NCI-H1930 (cell line): ENCODE measurements around the gene CARMIL1.
"Not testable (repeated sequence)": the region's sequence is repeated elsewhere in the genome, so short reads cannot be mapped to it uniquely, and the experiment has no call there.

ENCODE experiments used
- DNase-seq, 2 experiments: peaks; one replicate each; lab custom pipeline; 2025; lab: John Stamatoyannopoulos, UW

The CARMIL1 gene

DNA sequence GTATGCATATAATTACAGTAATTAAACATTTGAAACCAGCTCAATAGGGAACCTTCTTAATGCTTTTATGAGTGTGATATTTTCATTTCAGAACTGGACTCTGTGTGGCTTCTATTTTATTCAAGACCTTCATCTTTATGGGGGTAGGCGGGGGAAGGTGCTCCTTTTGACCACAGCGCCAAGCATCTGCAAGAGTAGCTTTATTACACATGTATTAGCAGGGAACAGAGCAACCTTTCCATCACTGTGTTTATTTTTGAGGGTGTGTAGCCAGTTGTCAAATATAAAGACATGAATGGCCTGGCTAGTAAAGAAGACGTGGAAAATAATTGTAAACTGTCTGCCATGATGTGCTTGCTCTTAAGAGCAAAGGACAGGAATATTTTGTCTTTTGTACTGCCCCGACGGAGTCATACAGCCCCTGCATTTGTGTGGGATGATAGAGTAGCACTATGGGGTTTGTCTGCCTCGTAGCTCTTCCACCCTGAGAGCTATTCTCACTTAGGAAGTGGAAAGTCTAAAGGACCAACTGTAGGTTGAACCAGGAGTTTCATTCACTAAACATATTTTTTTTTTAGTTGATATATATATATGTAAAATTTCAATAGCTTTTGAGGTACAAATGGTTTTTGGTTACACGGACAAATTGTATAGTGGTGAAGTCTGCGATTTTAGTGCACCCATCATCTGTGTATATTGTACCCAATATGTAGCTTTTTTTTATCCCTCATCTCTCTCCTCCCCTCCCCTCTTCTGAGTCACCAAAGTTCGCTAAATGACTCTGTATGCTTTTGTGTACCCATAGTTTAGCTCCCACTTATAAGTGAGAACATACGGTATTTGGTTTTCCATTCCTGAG is 91.2 kb downstream of the CARMIL1 start:
- DNase-seq, result peak; percentile 85 to 91

DNA sequence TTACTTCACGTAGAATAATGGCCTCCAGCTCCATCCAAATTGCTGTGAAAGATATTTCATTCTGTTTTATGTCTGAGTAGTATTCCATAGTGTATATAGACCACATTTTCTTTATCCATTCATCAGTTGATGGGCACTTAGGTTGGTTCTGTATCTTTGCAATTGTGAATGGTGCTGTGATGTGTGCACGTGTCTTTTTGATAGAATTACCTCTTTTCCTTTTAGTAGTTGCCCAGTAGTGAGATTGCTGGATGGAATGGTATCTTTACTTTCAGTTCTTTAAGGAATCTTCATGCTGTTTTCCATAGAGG is 91.8 kb downstream of the CARMIL1 start:
- DNase-seq, result no peak

DNA sequence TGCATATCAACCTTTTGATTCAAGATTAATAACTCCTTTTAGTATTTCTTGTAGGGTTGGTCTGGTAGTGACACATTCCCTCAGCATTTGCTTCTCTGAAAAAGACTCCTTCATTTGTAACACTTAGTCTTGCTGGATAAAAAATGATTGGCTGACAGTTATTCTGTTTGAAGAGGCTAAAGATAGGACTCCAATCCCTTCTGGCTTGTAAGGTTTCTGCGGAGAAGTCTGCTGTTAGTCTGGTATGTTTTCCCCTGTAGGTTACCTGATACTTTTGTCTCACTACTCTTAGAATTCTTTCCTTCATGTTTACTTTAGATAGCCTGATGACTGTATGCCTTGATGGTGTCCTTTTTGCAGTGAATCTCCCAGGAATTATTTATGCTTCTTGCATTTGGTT is 96.0 kb downstream of the CARMIL1 start:
- no peak for DNase-seq

DNA sequence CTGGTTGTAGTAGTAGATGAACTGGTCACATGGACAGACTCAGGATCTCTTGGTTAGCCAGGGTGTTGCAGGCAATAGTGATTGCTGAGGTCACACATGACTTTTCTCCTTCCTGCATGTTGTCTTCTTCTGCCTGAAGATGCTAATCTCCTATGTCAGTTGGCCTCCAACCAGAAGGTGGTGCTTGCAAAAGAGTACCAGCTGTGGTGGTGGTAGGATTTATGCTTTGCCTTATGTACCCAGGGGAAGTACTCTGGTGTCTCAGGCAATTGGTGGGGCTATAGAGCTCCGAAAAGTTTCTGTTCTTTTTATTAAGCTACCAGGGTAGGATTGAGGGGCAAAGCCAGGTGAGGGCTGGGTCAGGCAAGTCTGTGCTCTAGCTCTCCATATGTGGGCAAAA is 98.5 kb downstream of the CARMIL1 start:
- DNase-seq, result no peak

DNA sequence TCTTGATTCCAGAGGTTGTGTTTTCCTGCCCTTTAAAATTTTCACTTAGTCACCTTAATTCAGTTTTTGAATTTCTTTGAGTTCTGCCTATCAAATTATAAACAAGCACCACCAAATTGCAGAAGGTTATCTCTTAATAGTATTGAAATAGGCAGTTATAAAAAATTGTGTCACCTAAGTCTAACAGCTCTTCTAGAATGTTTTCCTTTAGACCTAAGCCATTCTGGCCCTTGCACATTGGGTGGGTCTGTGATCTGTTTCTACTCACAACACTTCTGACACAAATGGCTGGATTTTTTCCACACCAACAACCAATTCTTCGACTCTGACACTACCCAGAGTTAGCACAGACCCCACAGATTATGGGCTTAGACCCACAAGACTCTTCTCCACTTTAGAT is 101.9 kb downstream of the CARMIL1 start:
- DNase-seq, result no peak

DNA sequence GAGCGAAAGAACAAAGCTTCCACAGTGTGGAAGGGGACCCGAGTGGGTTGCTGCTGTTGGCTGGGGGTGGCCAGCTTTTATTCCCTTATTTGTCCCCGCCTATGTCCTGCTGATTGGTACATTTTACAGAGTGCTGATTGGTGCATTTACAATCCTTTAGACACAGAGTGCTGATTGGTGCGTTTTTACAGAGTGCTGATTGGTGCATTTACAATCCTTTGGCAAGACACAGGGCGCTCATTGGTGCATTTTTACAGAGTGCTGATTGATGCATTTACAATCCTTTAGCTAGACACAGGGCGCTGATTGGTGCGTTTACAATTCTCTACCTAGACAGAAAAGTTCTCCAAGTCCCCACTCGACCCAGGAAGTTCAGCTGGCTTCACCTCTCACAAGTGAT is 103.3 kb downstream of the CARMIL1 start:
- not testable (repeated sequence) for DNase-seq

DNA sequence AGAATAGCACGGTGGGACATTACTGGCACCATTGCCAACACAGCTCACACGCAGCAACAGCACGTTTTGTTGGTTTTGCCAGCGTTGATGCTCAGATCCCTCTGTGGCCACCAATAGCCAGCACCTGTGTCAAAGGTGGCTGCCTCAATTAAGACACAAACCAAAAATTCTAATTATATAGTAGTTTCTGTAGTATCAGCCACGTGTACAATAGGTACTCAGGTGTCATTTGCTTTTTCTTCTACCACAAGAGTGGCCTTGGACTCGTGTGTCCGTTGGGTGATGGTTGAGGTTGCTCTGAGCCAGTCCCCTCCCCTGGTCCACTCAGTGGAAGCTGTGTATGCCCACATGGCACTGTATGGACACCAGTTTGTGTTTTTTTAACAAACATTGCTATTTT is 105.1 kb downstream of the CARMIL1 start:
- DNase-seq, result no peak

DNA sequence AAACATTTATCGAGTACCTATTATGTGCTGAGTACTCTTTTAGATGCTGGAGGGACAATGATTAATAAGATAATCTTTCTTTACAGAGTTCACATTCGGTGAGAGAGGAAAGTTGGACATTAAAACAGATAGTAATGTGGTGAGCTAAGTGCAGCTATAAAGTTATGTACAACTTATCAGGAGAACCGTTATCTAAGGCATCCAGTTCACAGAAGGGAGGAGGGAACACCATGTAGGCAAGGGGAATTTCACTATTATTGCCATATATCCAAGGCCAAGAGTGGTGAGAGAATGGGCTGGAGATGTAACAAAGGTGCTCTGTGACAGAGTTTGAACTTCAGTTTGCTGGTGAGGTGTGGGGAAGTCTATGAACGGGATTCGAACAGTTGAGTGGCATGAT is 105.8 kb downstream of the CARMIL1 start:
- no peak for DNase-seq

DNA sequence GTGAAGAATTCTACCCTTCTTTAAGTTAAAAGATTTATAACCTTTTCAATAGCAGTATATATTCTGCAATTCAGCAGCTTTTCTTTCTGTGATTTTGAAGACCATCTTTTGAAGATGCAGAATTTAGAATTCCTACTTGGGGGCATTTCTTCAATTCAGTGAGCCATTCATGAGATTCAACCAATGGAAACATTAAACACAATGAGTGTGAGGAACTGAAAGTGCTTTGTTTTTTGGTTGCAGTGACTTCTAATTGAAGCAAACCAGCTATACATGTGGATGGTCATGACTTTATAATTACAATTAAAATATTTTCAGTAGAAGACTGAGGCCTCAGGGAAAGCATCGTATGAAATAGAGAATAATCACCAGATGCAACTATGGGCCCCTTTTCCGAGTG is 108.3 kb downstream of the CARMIL1 start:
- DNase-seq, result no peak

DNA sequence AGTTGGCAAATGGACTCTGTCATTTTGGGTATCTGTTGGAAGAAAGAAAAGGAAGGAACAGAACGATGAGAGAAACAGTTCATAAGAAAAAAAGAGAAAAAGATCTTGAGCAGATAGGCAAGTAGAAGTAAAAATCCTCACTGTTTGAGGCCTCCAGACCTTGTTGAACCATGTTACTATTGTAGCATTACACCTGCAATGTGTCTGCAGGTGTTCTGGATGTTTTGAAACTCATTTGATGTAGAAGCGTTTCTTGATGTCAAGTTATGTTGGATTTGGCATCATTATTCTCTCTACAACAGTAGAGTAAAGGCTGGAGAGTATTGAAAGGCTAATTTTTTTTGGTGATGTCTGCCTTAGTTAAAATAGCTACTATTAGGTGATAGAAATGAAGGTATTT is 108.7 kb downstream of the CARMIL1 start:
- DNase-seq, result no peak

DNA sequence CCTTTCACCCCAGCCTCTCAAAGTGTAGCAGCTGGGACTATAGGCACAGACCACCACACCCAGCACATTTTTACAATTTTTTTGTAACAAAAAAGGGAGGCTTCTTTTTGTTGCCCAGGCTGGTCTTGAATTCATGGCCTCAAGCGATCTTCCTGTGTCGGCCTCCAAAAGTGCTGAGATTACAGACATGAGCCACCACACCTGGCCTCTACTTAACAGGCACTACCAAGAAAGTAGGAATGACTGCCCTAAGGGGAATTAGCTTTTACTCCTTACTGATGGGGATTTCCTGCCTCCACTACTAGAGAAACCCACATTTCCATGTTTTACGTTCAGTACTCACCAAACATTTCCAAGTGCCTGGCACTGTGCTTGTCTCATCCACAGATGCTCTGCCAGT is 109.6 kb downstream of the CARMIL1 start:
- no peak for DNase-seq

DNA sequence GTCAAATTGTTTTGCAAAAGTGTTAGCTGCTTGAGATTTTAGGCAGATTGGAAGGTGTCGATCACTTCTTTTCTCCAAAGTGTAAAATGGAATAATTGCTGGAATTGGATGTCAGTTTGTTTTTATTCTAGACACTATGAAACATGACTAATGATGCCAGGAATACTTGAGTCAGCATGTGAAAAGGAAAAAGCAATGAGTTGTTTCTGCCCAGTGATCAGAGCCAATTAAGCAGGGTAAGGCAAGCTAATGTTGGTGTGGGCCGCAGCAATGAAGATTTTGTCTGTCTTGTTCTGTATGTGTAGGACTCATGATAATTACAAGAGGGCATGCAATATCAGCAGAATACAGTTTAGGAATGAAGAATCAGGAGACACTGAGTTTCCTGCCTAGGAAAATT is 110.3 kb downstream of the CARMIL1 start:
- DNase-seq, result no peak

DNA sequence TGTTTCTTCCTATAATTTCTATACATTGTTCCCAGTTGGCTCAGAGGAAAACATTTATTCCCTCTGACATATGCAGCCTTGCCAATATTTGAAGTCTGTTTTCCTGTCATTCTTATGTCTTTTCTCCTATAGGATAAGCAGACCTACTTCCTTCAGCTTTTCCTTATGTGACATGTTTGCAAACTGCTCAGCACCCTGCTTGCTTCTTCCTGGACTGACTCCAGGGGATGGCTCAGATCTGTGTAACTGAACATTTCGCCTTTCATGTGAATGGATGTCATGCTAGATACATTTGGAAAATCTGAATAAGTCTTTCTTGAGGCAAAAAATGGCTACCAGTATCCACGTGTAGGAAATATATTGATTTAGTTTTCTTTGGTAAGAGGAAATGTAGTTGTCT is 113.2 kb downstream of the CARMIL1 start:
- no peak for DNase-seq

DNA sequence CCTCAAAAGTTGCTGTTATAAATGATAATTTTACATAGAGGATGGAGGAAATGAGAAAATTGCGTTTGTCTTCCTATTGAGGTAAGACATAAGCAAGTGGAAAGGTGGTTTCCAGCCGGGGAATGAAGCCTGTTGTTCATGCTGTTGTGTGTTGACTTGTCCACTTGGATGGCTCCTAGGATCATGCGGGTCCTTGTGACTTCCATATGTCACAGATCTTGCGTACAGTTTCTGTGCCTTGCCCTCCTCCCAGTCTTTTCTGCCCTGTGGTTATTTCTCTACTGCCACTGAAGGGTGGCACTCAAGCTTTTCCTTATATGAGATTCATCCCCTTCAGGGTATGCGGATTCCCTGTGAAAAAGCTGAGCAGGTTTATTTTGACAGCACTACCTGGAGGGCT is 116.6 kb downstream of the CARMIL1 start:
- no peak for DNase-seq

DNA sequence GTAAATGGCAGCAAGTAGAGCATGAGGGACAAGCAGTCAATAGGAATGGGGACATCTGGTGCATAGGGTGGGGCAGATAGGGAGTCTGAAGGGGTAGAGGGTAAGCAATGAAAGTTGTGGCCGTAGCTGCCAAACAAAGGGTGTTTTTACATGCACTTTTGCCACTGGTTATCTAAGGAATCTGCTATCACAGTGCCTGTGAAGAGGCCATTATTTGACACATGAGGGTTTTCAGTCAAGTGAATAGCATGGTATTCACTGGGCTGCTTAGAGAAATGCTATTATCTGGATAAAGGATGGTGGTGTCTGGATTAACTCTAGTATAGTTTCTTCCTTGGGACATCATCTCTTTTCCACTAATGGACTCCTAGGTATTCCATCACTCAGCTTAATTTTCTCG is 118.2 kb downstream of the CARMIL1 start:
- no peak for DNase-seq

DNA sequence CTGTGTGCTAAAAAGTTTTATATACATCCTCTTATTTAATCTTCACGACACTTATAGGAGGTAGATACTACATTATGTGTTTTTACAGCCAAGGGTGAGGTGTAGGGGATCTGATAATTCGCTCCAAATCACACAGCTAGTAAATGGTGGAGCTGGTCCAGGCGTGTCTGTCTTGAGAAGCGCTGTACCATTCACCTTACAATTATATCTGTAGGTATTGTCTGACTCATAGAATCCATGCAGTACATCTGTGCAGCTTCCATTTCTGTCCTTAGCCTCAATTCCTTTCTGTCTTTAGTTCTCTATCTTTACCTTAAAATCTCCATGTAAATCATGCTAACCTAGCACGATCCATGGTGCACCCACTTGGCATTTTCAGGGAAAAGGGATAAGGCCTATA is 120.7 kb downstream of the CARMIL1 start:
- no peak for DNase-seq

DNA sequence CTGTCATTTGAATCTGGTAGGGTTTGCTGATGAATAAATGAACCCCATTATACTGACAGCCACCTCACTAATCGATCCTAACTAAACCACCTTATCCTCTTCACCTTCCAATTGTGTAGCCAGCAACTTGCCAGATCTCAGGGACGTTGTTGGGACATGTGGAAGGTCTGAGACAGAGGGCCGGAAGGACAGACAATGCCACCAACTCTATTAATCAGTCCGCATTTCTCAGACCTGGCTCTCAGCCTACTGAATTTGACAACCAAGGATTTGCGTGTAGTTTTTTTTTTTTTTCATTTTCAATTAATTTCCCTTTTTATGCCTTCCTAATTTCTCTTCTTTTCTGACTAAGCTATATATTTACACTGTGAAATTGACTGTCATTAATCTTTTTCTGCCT is 122.5 kb downstream of the CARMIL1 start:
- DNase-seq, result no peak

DNA sequence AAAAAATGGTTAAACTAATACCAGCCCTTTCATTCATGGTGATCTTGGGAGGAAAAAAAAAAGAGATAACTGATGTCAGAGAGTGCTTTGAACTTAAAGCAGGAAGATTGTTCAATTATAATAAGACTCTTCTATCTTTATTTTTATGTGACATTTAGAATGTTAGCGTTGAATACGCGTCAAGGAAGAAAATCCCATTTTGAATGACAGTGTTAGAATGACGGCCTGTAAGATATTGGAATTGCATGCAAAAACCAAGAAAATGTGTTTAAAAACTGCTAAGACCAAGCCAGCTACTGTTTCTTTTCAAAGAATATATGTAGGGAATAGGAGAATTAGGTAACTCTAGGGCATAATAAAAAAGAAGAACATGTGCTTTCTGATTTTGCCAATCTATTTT is 123.0 kb downstream of the CARMIL1 start:
- no peak for DNase-seq

DNA sequence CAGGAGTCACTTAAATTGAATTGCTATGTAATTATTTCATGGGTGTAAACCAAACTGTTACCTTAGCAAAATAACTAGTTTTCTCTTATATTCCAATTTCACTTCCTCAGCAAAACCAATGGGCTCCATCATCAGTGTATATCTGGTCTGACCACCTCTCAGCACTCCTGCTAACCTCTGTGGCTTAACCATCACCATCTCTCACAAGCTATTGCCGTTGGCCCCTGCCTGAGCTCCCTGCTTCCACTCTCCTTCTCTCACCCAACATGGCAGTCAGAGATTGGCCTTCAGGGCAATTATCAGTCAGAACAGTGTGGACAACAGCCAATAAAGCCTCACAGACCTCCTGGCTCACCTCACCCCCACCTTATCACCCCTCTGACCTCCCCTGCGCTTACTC is 124.0 kb downstream of the CARMIL1 start:
- no peak for DNase-seq

DNA sequence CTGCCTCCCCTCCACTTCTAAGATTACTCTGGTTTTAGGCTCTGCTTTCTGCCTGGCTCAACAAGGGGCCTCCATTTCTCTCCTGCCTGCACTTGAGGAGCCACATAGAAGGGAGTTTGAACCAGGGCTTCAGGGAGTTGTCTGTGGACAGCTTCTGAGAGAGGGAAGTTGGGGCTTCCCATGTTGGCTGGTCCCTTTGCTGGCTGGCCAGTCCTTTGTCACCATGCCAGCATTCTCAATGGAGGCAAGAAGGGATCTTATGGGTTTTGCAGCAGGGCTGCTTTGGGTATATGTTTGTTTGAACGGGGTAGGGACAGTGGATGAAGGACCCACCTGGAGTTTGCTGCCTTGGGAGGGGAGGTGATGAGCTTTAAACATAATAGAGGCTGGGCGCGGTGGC is 124.9 kb downstream of the CARMIL1 start:
- no peak for DNase-seq

DNA sequence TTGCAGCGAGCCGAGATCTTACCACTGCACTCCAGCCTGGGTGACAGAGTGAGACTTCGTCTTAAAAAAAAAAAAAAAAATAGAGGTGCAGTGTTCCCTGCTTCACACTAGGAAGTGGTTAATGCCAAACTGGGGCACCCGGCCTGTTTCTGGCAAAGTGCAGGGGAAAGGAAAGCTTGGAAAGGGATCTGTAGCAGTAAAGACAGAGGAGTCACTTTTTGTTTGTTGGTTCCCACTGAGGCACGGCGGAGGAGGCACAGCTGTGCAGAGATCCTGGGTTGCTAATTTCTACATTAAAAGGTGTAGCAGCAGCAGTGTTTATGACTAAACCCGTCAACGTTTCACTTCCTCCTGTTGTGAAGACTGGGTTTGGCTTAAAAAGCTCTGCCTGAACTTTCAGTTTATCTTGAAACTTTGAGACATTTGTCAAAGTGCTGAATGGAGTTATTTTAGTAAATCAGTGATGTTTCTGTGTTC is 125.6 kb downstream of the CARMIL1 start:
- DNase-seq, result no peak

DNA sequence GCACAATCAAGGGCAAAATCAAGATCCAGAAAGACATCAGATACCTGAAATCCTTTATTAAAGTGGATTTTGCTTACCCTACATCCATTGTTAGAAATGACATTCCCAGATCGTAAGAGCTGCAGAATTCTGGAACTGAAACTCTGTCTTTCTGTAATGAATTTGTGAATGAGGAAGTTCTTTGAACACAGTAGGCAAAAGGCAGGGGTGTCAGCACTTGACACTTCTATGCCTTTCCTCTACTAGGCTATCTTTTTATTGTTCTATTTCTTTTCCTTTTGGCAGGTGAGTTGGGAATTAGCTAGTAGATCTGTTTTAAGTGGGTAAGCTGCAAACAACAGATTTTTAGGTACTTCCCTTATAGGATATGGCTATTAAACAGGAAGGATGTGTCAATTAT is 126.3 kb downstream of the CARMIL1 start:
- DNase-seq, result no peak

DNA sequence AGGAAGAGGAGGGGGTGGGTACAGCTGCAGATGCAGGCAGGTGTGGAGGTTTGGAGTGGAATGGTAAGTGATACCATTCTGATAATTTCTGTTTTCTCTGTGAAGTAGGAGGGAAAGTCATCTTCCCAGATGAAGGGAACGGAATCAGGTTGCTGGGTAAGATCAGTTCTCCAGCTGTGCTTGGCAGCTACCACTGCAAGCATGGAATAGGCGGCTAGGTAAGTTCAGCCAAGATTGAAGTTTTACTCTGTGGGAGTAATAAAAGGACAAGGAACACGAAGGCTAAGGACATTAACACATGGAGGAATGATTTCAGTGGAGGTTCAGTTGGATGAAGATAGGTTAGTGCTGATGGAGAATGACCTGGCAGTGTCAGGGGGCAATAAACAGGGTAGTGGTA is 128.3 kb downstream of the CARMIL1 start:
- no peak for DNase-seq

DNA sequence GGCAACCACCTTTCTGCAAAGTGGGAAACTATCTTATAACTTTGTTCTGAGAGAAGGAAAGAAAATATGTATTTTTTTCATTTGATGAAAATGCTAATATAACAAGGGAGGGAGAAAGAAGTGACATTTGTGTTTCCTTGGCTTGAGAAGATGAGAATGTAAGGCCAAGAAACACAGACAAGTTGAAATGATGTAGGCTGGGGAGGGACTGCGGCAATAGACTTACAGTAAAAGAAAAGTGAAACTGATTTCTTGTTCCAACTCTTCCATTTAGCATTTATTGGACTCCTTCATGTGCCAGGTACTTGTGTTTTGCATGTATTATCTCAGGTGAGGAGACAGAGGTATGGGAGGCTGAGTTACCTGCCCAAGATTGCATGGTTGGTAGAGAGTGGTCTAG is 130.9 kb downstream of the CARMIL1 start:
- DNase-seq, result no peak
